HepG2 (cell line): ENCODE results near the gene RCC1. TPM values are rescaled to one million over a fixed set of nuclear protein-coding genes. Genes with fewer than 3 reads are reported as not detected.
A peak's percentile ranks its signal among the peaks of the same experiment; 100 is the strongest.

Source experiments
- AHR ChIP-seq: IDR thresholded peaks from 2 replicates; pipeline ENCODE4 v1.6.1; 2018; ENCODE audit warnings: missing genetic modification reagents, missing compliant biosample characterization
- CTCF ChIP-seq: sonication (generic); formaldehyde crosslinking; IDR thresholded peaks from 2 replicates; pipeline ENCODE4 v1.5.0; 2020; ENCODE audit warnings: mild to moderate bottlenecking, missing genetic modification reagents, moderate library complexity
- DRAP1 ChIP-seq: IDR thresholded peaks from 2 replicates; pipeline ENCODE4 v1.6.1; 2016; ENCODE audit warnings: missing genetic modification reagents, missing compliant biosample characterization
- FOXK1 ChIP-seq: sonication (generic); formaldehyde crosslinking; IDR thresholded peaks from 2 replicates; pipeline ENCODE4 v1.4.0; 2020; ENCODE audit warnings: low read depth, missing genetic modification reagents, borderline replicate concordance
- HOXD1 ChIP-seq: sonication (generic); formaldehyde crosslinking; IDR thresholded peaks from 2 replicates; pipeline ENCODE4 v1.5.0; 2020; ENCODE audit warnings: missing genetic modification reagents
- IKZF4 ChIP-seq: sonication (generic); formaldehyde crosslinking; IDR thresholded peaks from 2 replicates; pipeline ENCODE4 v1.5.1; 2020; ENCODE audit warnings: borderline replicate concordance, mild to moderate bottlenecking, low read depth, missing genetic modification reagents; ENCODE audit errors: not compliant biosample characterization
- NCOR1 ChIP-seq: fragments of 200-600 bp; sonication (generic); IDR thresholded peaks from 2 replicates; pipeline ENCODE4 v1.7.0; 2017; ENCODE audit warnings: antibody characterized with exemption, low read length, borderline replicate concordance
- NFIB ChIP-seq: sonication (generic); formaldehyde crosslinking; IDR thresholded peaks from 2 replicates; pipeline ENCODE4 v1.9.0; 2021; ENCODE audit warnings: missing genetic modification reagents, mild to moderate bottlenecking, borderline replicate concordance
- NFYB ChIP-seq: sonication (generic); formaldehyde crosslinking; IDR thresholded peaks from 2 replicates; pipeline ENCODE4 v1.4.0; 2020; ENCODE audit warnings: missing genetic modification reagents
- PHB2 ChIP-seq: fragments of 450-650 bp; IDR thresholded peaks from 2 replicates; pipeline ENCODE4 v1.6.1; 2018; ENCODE audit not compliant: partially characterized antibody
- SMARCE1 ChIP-seq: fragments of 450-650 bp; IDR thresholded peaks from 2 replicates; pipeline ENCODE4 v1.6.1; 2017; ENCODE audit warnings: borderline replicate concordance
- SRSF1 ChIP-seq: fragments of 200-400 bp; formaldehyde crosslinking; optimal IDR thresholded peaks from 2 replicates; pipeline ENCODE3; 2017; ENCODE audit warnings: mild to moderate bottlenecking, low read depth, low read length, moderate library complexity
- TRIM24 ChIP-seq: sonication (generic); formaldehyde crosslinking; IDR thresholded peaks from 2 replicates; pipeline ENCODE4 v1.8.0; 2022; ENCODE audit warnings: mild to moderate bottlenecking, missing genetic modification reagents
- USF2 ChIP-seq, 2 experiments: sonication (generic) in 1 of 2; formaldehyde crosslinking in 1 of 2; IDR thresholded peaks; 2 replicates each; pipeline versions ENCODE4 v1.5.1 to v1.6.1; 2011 to 2020; ENCODE audit warnings: borderline replicate concordance in 1 of 2, low read depth in 1 of 2, low read length in 1 of 2, mild to moderate bottlenecking in 1 of 2, missing genetic modification reagents in 1 of 2, moderate library complexity in 1 of 2
- ZBTB37 ChIP-seq: sonication (generic); formaldehyde crosslinking; IDR thresholded peaks from 2 replicates; pipeline ENCODE4 v1.4.0; 2020; ENCODE audit warnings: mild to moderate bottlenecking, missing genetic modification reagents
- ZBTB38 ChIP-seq: sonication (generic); formaldehyde crosslinking; IDR thresholded peaks from 2 replicates; pipeline ENCODE4 v1.5.1; 2020; ENCODE audit warnings: mild to moderate bottlenecking, missing genetic modification reagents
- ZBTB7B ChIP-seq: sonication (generic); formaldehyde crosslinking; IDR thresholded peaks from 2 replicates; pipeline ENCODE4 v1.4.0; 2020; ENCODE audit warnings: missing genetic modification reagents
- ZNF18 ChIP-seq: sonication (generic); formaldehyde crosslinking; IDR thresholded peaks from 2 replicates; pipeline ENCODE4 v1.8.0; 2022; ENCODE audit warnings: mild to moderate bottlenecking, missing genetic modification reagents; ENCODE audit not compliant: insufficient replicate concordance
- ZSCAN5A ChIP-seq: sonication (generic); formaldehyde crosslinking; IDR thresholded peaks from 2 replicates; pipeline ENCODE4 v1.8.0; 2022; ENCODE audit warnings: mild to moderate bottlenecking, missing genetic modification reagents, borderline replicate concordance
- polyA plus RNA-seq, 8 experiments: library from polyadenylated mRNA; depleted of rRNA in 3 of 8; stranded (reverse) in 7 of 8; unstranded in 1 of 8; fragments of >200 nt; fragmentation: Illumina TruSeq in 4 of 8; extraction: Trizol in 4 of 8; gene quantifications; 2 replicates each; pipeline versions ENCODE4 v1.2.1 to v1.2.3, GENCODE V29; 2011 to 2016; ENCODE audit warnings: low read depth in 4 of 8, missing spikeins in 1 of 8, mixed read lengths in 1 of 8; ENCODE audit not compliant: insufficient read depth in 1 of 8
- total RNA-seq, 5 experiments: library from RNA; depleted of rRNA; stranded (reverse); fragments of >200 nt; fragmentation: Illumina TruSeq; extraction: Trizol; gene quantifications; 2 replicates each; pipeline ENCODE4 v1.2.3, GENCODE V29; 2016; ENCODE audit warnings: low read depth in 1 of 5

The RCC1 gene
- total and polyA plus RNA-seq, 2 of the 13 experiments (the other 11 are each of a cell fraction or from before 2014, with no cell fraction given), result 47.2 to 80.8 TPM

GRCh38 chr1:28518745-28519341 lies 13.0 kb downstream of the RCC1 start (continued):
- TF ChIP-seq NCOR1, result no peak
- no peak for TF ChIP-seq NFIB
- TF ChIP-seq ZBTB37 (CRISPR knock-in tag), result no peak
- TF ChIP-seq TRIM24, result 0 out of 2 replicates have a peak, but pooled peaks have one; percentile 40
- no peak for TF ChIP-seq ZNF18 (CRISPR knock-in tag)
- 0 out of 2 replicates have a peak, but pooled peaks have one; percentile 29 for TF ChIP-seq ZBTB7B
- peak; percentile 40; the same call in 1 of the 2 replicates for TF ChIP-seq NFYB
- TF ChIP-seq AHR (CRISPR knock-in tag), result no peak
- no peak for TF ChIP-seq IKZF4
- no peak for TF ChIP-seq SMARCE1
- TF ChIP-seq ZBTB38 (CRISPR knock-in tag), result 0 out of 2 replicates have a peak, but pooled peaks have one; percentile 8
- no peak for TF ChIP-seq HOXD1
- TF ChIP-seq PHB2, result no peak
- no peak for TF ChIP-seq USF2 (IDR thresholded peaks at IDR 0.05; ENCODE audit: low read depth, low read length)
- TF ChIP-seq USF2 (CRISPR knock-in tag; IDR thresholded peaks at IDR 0.05; ENCODE audit: borderline replicate concordance), result no peak
- no peak for TF ChIP-seq SRSF1
- TF ChIP-seq DRAP1 (CRISPR knock-in tag), result 0 out of 2 replicates have a peak, but pooled peaks have one; percentile 22
- peak; percentile 34; the same call in 1 of the 2 replicates for TF ChIP-seq FOXK1 (CRISPR knock-in tag)
- no peak for TF ChIP-seq ZSCAN5A (CRISPR knock-in tag)
- peak; percentile 29 for TF ChIP-seq CTCF (CRISPR knock-in tag)
